ENCODE results near the gene KCTD12. TPM values are rescaled to one million over a fixed set of nuclear protein-coding genes. Genes with fewer than 3 reads are reported as not detected.

The KCTD12 gene
- total RNA-seq, 1 experiment from 2014 or later = 1.0 TPM

DNA sequence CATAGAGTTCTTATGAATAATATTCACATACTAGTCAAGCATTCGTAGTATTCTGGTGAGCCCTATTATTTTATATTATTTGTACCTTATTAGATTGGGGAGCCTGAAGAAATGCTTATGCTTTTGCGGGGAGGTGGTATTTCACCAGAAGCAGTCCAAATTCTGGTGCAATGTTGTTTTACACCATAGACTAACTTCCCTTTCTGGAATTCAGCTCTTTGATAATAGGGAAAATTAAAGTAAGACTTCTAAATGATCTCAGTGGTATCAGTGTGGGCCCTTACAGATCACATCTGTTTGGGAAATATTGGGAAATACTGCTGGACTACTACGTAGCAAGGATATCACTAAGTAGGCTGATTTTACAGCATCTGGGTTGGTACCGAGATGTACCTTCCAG is 34.2 kb downstream of the KCTD12 start:
- H3K9me2 ChIP-seq (replicated peaks; ENCODE audit: insufficient read depth, low read length) = no peaks in the 10 kb centered on the region
- no peaks in the 10 kb centered on the region for H3K9me3 ChIP-seq (ENCODE audit: low read length)
- no peaks in the 10 kb centered on the region for H3K36me3 ChIP-seq (ENCODE audit: insufficient read depth, low read length)
- H3K79me2 ChIP-seq (ENCODE audit: low read length) = no peaks in the 10 kb centered on the region
- no peak overlapping the region for H3K4me3 ChIP-seq (ENCODE audit: low read length)
- H2AFZ ChIP-seq (ENCODE audit: low read length) = no peak overlapping the region
- no peak for DNase-seq
- no peak overlapping the region for H3K9ac ChIP-seq (ENCODE audit: low read length)
- H3K4me1 ChIP-seq (ENCODE audit: low read length) = no peaks in the 10 kb centered on the region
- H4K20me1 ChIP-seq (ENCODE audit: insufficient read depth, low read depth, low read length) = no peaks in the 10 kb centered on the region
- H3K4me2 ChIP-seq (ENCODE audit: low read depth, low read length, poor library complexity, severe bottlenecking) = no peak overlapping the region
- no peaks in the 10 kb centered on the region for H3K27me3 ChIP-seq (ENCODE audit: low read length)
- H3K27ac ChIP-seq (ENCODE audit: low read length) = no peak overlapping the region

- H3K9ac ChIP-seq (ENCODE audit: low read length) = no peak overlapping the region
- H3K36me3 ChIP-seq (ENCODE audit: insufficient read depth, low read length) = no peaks in the 10 kb centered on the region
- no peak overlapping the region for H3K4me3 ChIP-seq (ENCODE audit: low read length)
- H3K9me2 ChIP-seq (replicated peaks; ENCODE audit: insufficient read depth, low read length) = no peaks in the 10 kb centered on the region
- H4K20me1 ChIP-seq (ENCODE audit: insufficient read depth, low read depth, low read length) = no peaks in the 10 kb centered on the region
- no peak overlapping the region for H3K27ac ChIP-seq (ENCODE audit: low read length)
- H3K79me2 ChIP-seq (ENCODE audit: low read length) = no peaks in the 10 kb centered on the region
- H3K4me1 ChIP-seq (ENCODE audit: low read length) = no peaks in the 10 kb centered on the region
- no peak overlapping the region for H2AFZ ChIP-seq (ENCODE audit: low read length)
- no peak overlapping the region for H3K4me2 ChIP-seq (ENCODE audit: low read depth, low read length, poor library complexity, severe bottlenecking)
- H3K9me3 ChIP-seq (ENCODE audit: low read length) = no peaks in the 10 kb centered on the region
- no peaks in the 10 kb centered on the region for H3K27me3 ChIP-seq (ENCODE audit: low read length)
- no peak for DNase-seq
Measured at GRCh38 chr13:76849493-76849892, 36.7 kb downstream of the KCTD12 start.

- Histone ChIP-seq H3K27ac (ENCODE audit: low read length) (no peak overlapping the region), H2AFZ (ENCODE audit: low read length) (no peak overlapping the region), H3K27me3 (ENCODE audit: low read length) (no peaks in the 10 kb centered on the region), H4K20me1 (ENCODE audit: insufficient read depth, low read depth, low read length) (no peaks in the 10 kb centered on the region), H3K36me3 (ENCODE audit: insufficient read depth, low read length) (no peaks in the 10 kb centered on the region), H3K4me2 (ENCODE audit: low read depth, low read length, poor library complexity, severe bottlenecking) (no peak overlapping the region), H3K9me2 (replicated peaks; ENCODE audit: insufficient read depth, low read length) (no peaks in the 10 kb centered on the region), H3K9ac (ENCODE audit: low read length) (no peak overlapping the region), H3K4me1 (ENCODE audit: low read length) (no peaks in the 10 kb centered on the region), H3K4me3 (ENCODE audit: low read length) (no peak overlapping the region), H3K9me3 (ENCODE audit: low read length) (no peaks in the 10 kb centered on the region), H3K79me2 (ENCODE audit: low read length) (no peaks in the 10 kb centered on the region)
- DNase-seq = no peak
Measured at GRCh38 chr13:76848596-76848995, 37.6 kb downstream of the KCTD12 start.

GRCh38 chr13:76846363-76846762 is 39.8 kb downstream of the KCTD12 start:
- Histone ChIP-seq H2AFZ (ENCODE audit: low read length) (no peak overlapping the region), H3K9me2 (replicated peaks; ENCODE audit: insufficient read depth, low read length) (no peaks in the 10 kb centered on the region), H3K4me1 (ENCODE audit: low read length) (no peaks in the 10 kb centered on the region), H3K79me2 (ENCODE audit: low read length) (no peaks in the 10 kb centered on the region), H3K9me3 (ENCODE audit: low read length) (no peaks in the 10 kb centered on the region), H3K27me3 (ENCODE audit: low read length) (no peaks in the 10 kb centered on the region), H4K20me1 (ENCODE audit: insufficient read depth, low read depth, low read length) (no peaks in the 10 kb centered on the region), H3K9ac (ENCODE audit: low read length) (no peak overlapping the region), H3K36me3 (ENCODE audit: insufficient read depth, low read length) (no peaks in the 10 kb centered on the region), H3K27ac (ENCODE audit: low read length) (no peak overlapping the region), H3K4me2 (ENCODE audit: low read depth, low read length, poor library complexity, severe bottlenecking) (no peak overlapping the region), H3K4me3 (ENCODE audit: low read length) (no peak overlapping the region)
- DNase-seq = no peak

GRCh38 chr13:76845865-76846264 is 40.3 kb downstream of the KCTD12 start:
- Histone ChIP-seq H3K36me3 (ENCODE audit: insufficient read depth, low read length) (no peaks in the 10 kb centered on the region), H3K4me1 (ENCODE audit: low read length) (no peaks in the 10 kb centered on the region), H3K9me3 (ENCODE audit: low read length) (no peaks in the 10 kb centered on the region), H3K27ac (ENCODE audit: low read length) (no peak overlapping the region), H3K79me2 (ENCODE audit: low read length) (no peaks in the 10 kb centered on the region), H3K4me3 (ENCODE audit: low read length) (no peak overlapping the region), H3K27me3 (ENCODE audit: low read length) (no peaks in the 10 kb centered on the region), H3K9me2 (replicated peaks; ENCODE audit: insufficient read depth, low read length) (no peaks in the 10 kb centered on the region), H3K9ac (ENCODE audit: low read length) (no peak overlapping the region), H3K4me2 (ENCODE audit: low read depth, low read length, poor library complexity, severe bottlenecking) (no peak overlapping the region), H4K20me1 (ENCODE audit: insufficient read depth, low read depth, low read length) (no peaks in the 10 kb centered on the region), H2AFZ (ENCODE audit: low read length) (no peak overlapping the region)
- DNase-seq = no peak

- H3K9me2 ChIP-seq (replicated peaks; ENCODE audit: insufficient read depth, low read length) = no peaks in the 10 kb centered on the region
- H2AFZ ChIP-seq (ENCODE audit: low read length) = no peak overlapping the region
Measured at GRCh38 chr13:76845367-76845766, 40.8 kb downstream of the KCTD12 start.

DNA sequence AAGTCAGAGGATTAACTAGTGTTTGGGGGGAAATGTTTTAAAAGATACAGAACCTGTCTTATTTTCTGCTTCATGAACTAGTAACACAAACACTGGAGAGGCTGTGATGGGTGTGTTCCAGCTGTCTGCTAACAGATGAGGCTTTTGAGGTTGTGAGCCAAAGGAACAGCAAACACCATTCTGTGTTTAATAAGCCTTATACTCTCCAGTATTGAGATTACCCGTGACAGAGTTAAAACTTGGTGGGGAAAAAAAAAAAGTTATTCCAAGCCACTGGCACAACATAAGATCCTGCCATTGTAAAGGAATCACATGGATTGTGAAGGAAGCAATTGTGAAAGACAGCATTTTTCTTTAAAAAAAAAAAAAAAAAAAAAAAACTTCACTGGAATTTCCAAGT is 48.4 kb downstream of the KCTD12 start:
- DNase-seq = no peak
- H3K27ac ChIP-seq (ENCODE audit: low read length) = no peak overlapping the region
- H3K4me3 ChIP-seq (ENCODE audit: low read length) = no peak overlapping the region
- no peaks in the 10 kb centered on the region for H3K27me3 ChIP-seq (ENCODE audit: low read length)
- H3K9me3 ChIP-seq (ENCODE audit: low read length) = no peaks in the 10 kb centered on the region
- no peak overlapping the region for H3K9ac ChIP-seq (ENCODE audit: low read length)
- no peaks in the 10 kb centered on the region for H4K20me1 ChIP-seq (ENCODE audit: insufficient read depth, low read depth, low read length)
- H3K4me2 ChIP-seq (ENCODE audit: low read depth, low read length, poor library complexity, severe bottlenecking) = no peak overlapping the region
- no peaks in the 10 kb centered on the region for H3K36me3 ChIP-seq (ENCODE audit: insufficient read depth, low read length)
- H3K4me1 ChIP-seq (ENCODE audit: low read length) = peaks cover 4% of the 10 kb centered on the region; the same call in 1 of the 2 replicates
- no peaks in the 10 kb centered on the region for H3K9me2 ChIP-seq (replicated peaks; ENCODE audit: insufficient read depth, low read length)
- H3K79me2 ChIP-seq (ENCODE audit: low read length) = no peaks in the 10 kb centered on the region
- H2AFZ ChIP-seq (ENCODE audit: low read length) = no peak overlapping the region

More at GRCh38 chr13:76845367-76845766, 40.8 kb downstream of the KCTD12 start:
- Histone ChIP-seq H3K4me2 (ENCODE audit: low read depth, low read length, poor library complexity, severe bottlenecking) (no peak overlapping the region), H4K20me1 (ENCODE audit: insufficient read depth, low read depth, low read length) (no peaks in the 10 kb centered on the region), H3K36me3 (ENCODE audit: insufficient read depth, low read length) (no peaks in the 10 kb centered on the region), H3K9ac (ENCODE audit: low read length) (no peak overlapping the region), H3K27me3 (ENCODE audit: low read length) (no peaks in the 10 kb centered on the region), H3K4me1 (ENCODE audit: low read length) (no peaks in the 10 kb centered on the region), H3K79me2 (ENCODE audit: low read length) (no peaks in the 10 kb centered on the region), H3K9me3 (ENCODE audit: low read length) (no peaks in the 10 kb centered on the region), H3K4me3 (ENCODE audit: low read length) (no peak overlapping the region), H3K27ac (ENCODE audit: low read length) (no peak overlapping the region)
- DNase-seq = no peak

GRCh38 chr13:76836311-76836710 is 49.9 kb downstream of the KCTD12 start:
- Histone ChIP-seq H3K4me1 (ENCODE audit: low read length) (peaks cover 4% of the 10 kb centered on the region; the same call in 1 of the 2 replicates), H3K9ac (ENCODE audit: low read length) (no peak overlapping the region), H3K4me2 (ENCODE audit: low read depth, low read length, poor library complexity, severe bottlenecking) (no peak overlapping the region), H3K9me2 (replicated peaks; ENCODE audit: insufficient read depth, low read length) (no peaks in the 10 kb centered on the region), H3K27me3 (ENCODE audit: low read length) (no peaks in the 10 kb centered on the region), H4K20me1 (ENCODE audit: insufficient read depth, low read depth, low read length) (no peaks in the 10 kb centered on the region), H3K79me2 (ENCODE audit: low read length) (no peaks in the 10 kb centered on the region), H3K27ac (ENCODE audit: low read length) (no peak overlapping the region), H2AFZ (ENCODE audit: low read length) (no peak overlapping the region), H3K4me3 (ENCODE audit: low read length) (no peak overlapping the region), H3K9me3 (ENCODE audit: low read length) (no peaks in the 10 kb centered on the region), H3K36me3 (ENCODE audit: insufficient read depth, low read length) (no peaks in the 10 kb centered on the region)
- no peak for DNase-seq

- H3K27ac ChIP-seq (ENCODE audit: low read length) = no peak overlapping the region
- peaks cover 4% of the 10 kb centered on the region; the same call in 1 of the 2 replicates for H3K4me1 ChIP-seq (ENCODE audit: low read length)
- no peak overlapping the region for H2AFZ ChIP-seq (ENCODE audit: low read length)
- no peak for DNase-seq
- H3K4me3 ChIP-seq (ENCODE audit: low read length) = no peak overlapping the region
- no peaks in the 10 kb centered on the region for H3K27me3 ChIP-seq (ENCODE audit: low read length)
- no peaks in the 10 kb centered on the region for H4K20me1 ChIP-seq (ENCODE audit: insufficient read depth, low read depth, low read length)
- H3K9ac ChIP-seq (ENCODE audit: low read length) = no peak overlapping the region
- no peaks in the 10 kb centered on the region for H3K79me2 ChIP-seq (ENCODE audit: low read length)
- H3K9me3 ChIP-seq (ENCODE audit: low read length) = no peaks in the 10 kb centered on the region
- H3K36me3 ChIP-seq (ENCODE audit: insufficient read depth, low read length) = no peaks in the 10 kb centered on the region
- H3K4me2 ChIP-seq (ENCODE audit: low read depth, low read length, poor library complexity, severe bottlenecking) = no peak overlapping the region
- H3K9me2 ChIP-seq (replicated peaks; ENCODE audit: insufficient read depth, low read length) = no peaks in the 10 kb centered on the region
Measured at GRCh38 chr13:76833441-76833954, 52.7 kb downstream of the KCTD12 start.
